B cell (primary cell): ENCODE measurements around the gene ZNF652. TPM values are rescaled to one million over a fixed set of nuclear protein-coding genes. Genes with fewer than 3 reads are reported as not detected.

Experiments used
- ATAC-seq: fragments of 200-7000 bp; cut with Tn5 transposase; one replicate; pipeline ENCODE4 v1.10.0; 2021; ENCODE audit warnings: low read depth, mild to moderate bottlenecking, moderate number of reproducible peaks, moderate library complexity
- CTCF ChIA-PET: fragments of 350-600 bp; sonication (Branson Sonifier 250); formaldehyde crosslinking; loops from one replicate; lab custom pipeline; 2021; ENCODE audit warnings: antibody characterized with exemption, inconsistent platforms; lab: Charles Lee
- POLR2A ChIA-PET: fragments of 350-600 bp; sonication (Branson Sonifier 250); formaldehyde crosslinking; loops from one replicate; lab custom pipeline; 2021; ENCODE audit warnings: antibody characterized with exemption; lab: Charles Lee
- DNase-seq: peaks from one replicate; pipeline ENCODE4 v3.0.0; 2013
- H2AFZ ChIP-seq: 2 replicates; pipeline ENCODE4 v1.6.1; 2012; ENCODE audit warnings: mild to moderate bottlenecking, low read depth, low read length; ENCODE audit not compliant: insufficient read depth, poor library complexity, severe bottlenecking
- H3K27ac ChIP-seq, 2 donors: 1 replicate in 1 of 2; 2 replicates in 1 of 2; pipeline ENCODE4 v1.5.1; 2012 to 2013; ENCODE audit warnings: low read length in 2 of 2, mild to moderate bottlenecking in 2 of 2, moderate library complexity in 1 of 2
- H3K27me3 ChIP-seq, 4 experiments: fragments of 200-600 bp in 1 of 4; sonication (generic) in 1 of 4; replicated peaks in 1 of 4; 1 replicate in 2 of 4; 2 replicates in 2 of 4; pipeline versions ENCODE4 v1.6.1 to v1.7.0; 2013 to 2016; ENCODE audit warnings: low read length in 3 of 4, mild to moderate bottlenecking in 2 of 4, mixed read lengths in 1 of 4, moderate library complexity in 1 of 4; ENCODE audit not compliant: insufficient read depth in 4 of 4, control insufficient read depth in 3 of 4; ENCODE audit errors: control extremely low read depth in 1 of 4
- H3K36me3 ChIP-seq, 2 experiments: replicated peaks in 1 of 2; 1 replicate in 1 of 2; 2 replicates in 1 of 2; pipeline versions ENCODE4 v1.6.1 to v1.7.1; 2013; ENCODE audit warnings: low read length in 1 of 2; ENCODE audit not compliant: insufficient read depth in 2 of 2, control insufficient read depth in 1 of 2; ENCODE audit errors: control extremely low read depth in 1 of 2, extremely low read depth in 1 of 2
- H3K4me1 ChIP-seq, 2 donors: fragments of 200-600 bp in 1 of 2; sonication (generic) in 1 of 2; 1 replicate in 1 of 2; 2 replicates in 1 of 2; pipeline versions ENCODE4 v1.5.1 to v1.6.1; 2013 to 2017; ENCODE audit warnings: low read length in 2 of 2; ENCODE audit not compliant: control insufficient read depth in 2 of 2, insufficient read depth in 2 of 2
- H3K4me2 ChIP-seq: replicated peaks from 2 replicates; pipeline ENCODE3; 2012; ENCODE audit warnings: mild to moderate bottlenecking, low read depth, low read length; ENCODE audit not compliant: poor library complexity, severe bottlenecking
- H3K4me3 ChIP-seq, 5 experiments: fragments of 200-600 bp in 1 of 5; sonication (generic) in 1 of 5; 1 replicate in 3 of 5; 2 replicates in 2 of 5; pipeline versions ENCODE4 v1.5.1 to v1.7.0; 2011 to 2016; ENCODE audit warnings: low read length in 4 of 5, mild to moderate bottlenecking in 4 of 5, low read depth in 2 of 5, control low read depth in 1 of 5, moderate library complexity in 1 of 5; ENCODE audit not compliant: insufficient read depth in 1 of 5; ENCODE audit errors: control extremely low read depth in 1 of 5, extremely low read depth in 1 of 5
- H3K79me2 ChIP-seq: fragments of 200-600 bp; sonication (generic); one replicate; pipeline ENCODE4 v1.6.0; 2016; ENCODE audit warnings: low read length; ENCODE audit not compliant: control insufficient read depth, insufficient read depth
- H3K9ac ChIP-seq: fragments of 200-600 bp; sonication (generic); 2 replicates; pipeline ENCODE4 v1.6.1; 2017; ENCODE audit warnings: mild to moderate bottlenecking, low read length, moderate library complexity
- H3K9me3 ChIP-seq, 3 donors: one replicate each; pipeline versions ENCODE4 v1.6.1 to v1.7.1; 2013; ENCODE audit warnings: low read length in 2 of 3; ENCODE audit not compliant: control insufficient read depth in 2 of 3, insufficient read depth in 1 of 3; ENCODE audit errors: control extremely low read depth in 1 of 3
- H4K20me1 ChIP-seq: 2 replicates; pipeline ENCODE4 v1.6.0; 2012; ENCODE audit warnings: mild to moderate bottlenecking, low read length; ENCODE audit not compliant: insufficient read depth, control insufficient read depth, poor library complexity, severe bottlenecking
- H3K27ac Mint-ChIP-seq: one replicate; pipeline ENCODE4 v1.8.0; 2021; ENCODE audit warnings: mixed read lengths
- H3K27me3 Mint-ChIP-seq: one replicate; pipeline ENCODE4 v1.8.0; 2021; ENCODE audit warnings: mixed read lengths
- H3K4me1 Mint-ChIP-seq: one replicate; pipeline ENCODE4 v1.8.0; 2021; ENCODE audit warnings: mixed read lengths
- H3K4me3 Mint-ChIP-seq: one replicate; pipeline ENCODE4 v1.8.0; 2021; ENCODE audit warnings: mixed read lengths
- H3K9me3 Mint-ChIP-seq: one replicate; pipeline ENCODE4 v1.8.0; 2022; ENCODE audit warnings: mixed read lengths; ENCODE audit not compliant: insufficient read depth
- CTCF ChIP-seq: fragments of 200-600 bp; IDR thresholded peaks from one replicate; pipeline ENCODE4 v1.8.0; 2022; ENCODE audit warnings: antibody characterized with exemption, mild to moderate bottlenecking
- EZH2 ChIP-seq: IDR thresholded peaks from 2 replicates; pipeline ENCODE4 v1.6.1; 2012; ENCODE audit warnings: borderline replicate concordance, low read depth, mild to moderate bottlenecking, moderate library complexity, low read length; ENCODE audit not compliant: insufficient read depth, poor library complexity, severe bottlenecking
- WGBS: methylation state at CpG from one replicate; pipeline ENCODE4 v1.1.5; 2013; ENCODE audit warnings: missing lambda C conversion rate; ENCODE audit not compliant: insufficient coverage; 5-methylcytosine and 5-hydroxymethylcytosine counted together
- intact Hi-C: fragments of 100-400 bp; cut with micrococcal nuclease; formaldehyde crosslinking; loops from one replicate; pipeline ENCODE4 v1.10.0; 2022
- polyA plus RNA-seq: library from polyadenylated mRNA; depleted of rRNA; stranded (reverse); fragments of >200 nt; gene quantifications from 2 replicates; pipeline ENCODE4 v1.2.3, GENCODE V29; 2012
- total RNA-seq, 2 donors: library from RNA; stranded (reverse); fragments of 120-200 nt in 1 of 2; gene quantifications; 1 replicate in 1 of 2; 2 replicates in 1 of 2; pipeline versions ENCODE4 v1.2.3 to v1.2.4, GENCODE V29; 2013 to 2022

ZNF652 gene
- total and polyA plus RNA-seq, 2 donors (not counting 1 experiment from before 2014, with no cell fraction given), result 19.4 to 86.2 TPM

GRCh38 chr17:49361129-49361901 is 735 bp downstream of the ZNF652 start:
- Mint-ChIP-seq H3K4me3 (peak overlapping the region; percentile 99), H3K4me1 (peaks cover 64% of the 10 kb centered on the region), H3K27ac (peak overlapping the region; percentile 98), H3K27me3 (no peaks in the 10 kb centered on the region), H3K9me3 (no peaks in the 10 kb centered on the region)
- WGBS, result under 1% methylated on average over 52 of the region's 52 CpGs
- H4K20me1 ChIP-seq, result peaks cover 21% of the 10 kb centered on the region
- H3K9me3 ChIP-seq, result no peaks in the 10 kb centered on the region
- ChIA-PET POLR2A (interaction anchor here (0.8 to 1.9 kb wide), 5 partner anchors 19 to 54 kb away, joined by 3 to 15 read pairs (median 4); partner anchors contain the start of gene PHB1), CTCF (interaction anchor here (0.5 to 12.2 kb wide), 9 partner anchors 14 to 393 kb away, joined by 3 to 114 read pairs (median 5); no protein-coding TSS in a partner anchor)
- peak overlapping the region; percentile 70 to 76 for H3K27ac ChIP-seq
- peaks cover 58% of the 10 kb centered on the region in 2 donors for H3K4me1 ChIP-seq
- H3K79me2 ChIP-seq, result peaks cover 45% of the 10 kb centered on the region
- H3K9ac ChIP-seq, result peak overlapping the region; percentile 79
- H3K27me3 ChIP-seq, result no peaks in the 10 kb centered on the region
- H3K36me3 ChIP-seq, result no peaks in the 10 kb centered on the region
- peak overlapping the region; percentile 76 for H3K4me2 ChIP-seq
- DNase-seq (peak; percentile 90), ATAC-seq (peak; percentile 68)
- H2AFZ ChIP-seq, result peak overlapping the region; percentile 84
- TF ChIP-seq EZH2 (no peak), CTCF (no peak)
- peak overlapping the region; percentile 79 to 95 (median 89) for H3K4me3 ChIP-seq
- intact Hi-C loops, result loop anchor here (1.0 to 5.0 kb wide), 5 partner anchors 19 to 316 kb away; partner anchors contain the start of gene SPOP

DNA sequence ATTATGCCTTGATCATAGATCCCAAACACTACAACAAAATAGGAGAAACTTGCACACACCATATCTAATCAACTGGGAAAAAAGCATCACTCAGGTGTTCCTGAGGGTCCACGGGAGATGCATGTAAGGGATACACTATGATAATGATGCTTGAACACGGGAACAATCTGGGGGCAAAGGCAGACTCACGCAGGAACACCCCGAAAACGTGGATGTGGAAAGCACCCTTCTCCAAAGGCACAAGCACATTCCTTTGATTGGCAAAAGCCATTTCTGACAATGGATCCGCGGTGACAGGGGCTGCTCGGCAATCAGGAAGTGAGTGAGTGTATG is 1.3 kb downstream of the ZNF652 start:
- intact Hi-C loops, result loop anchor here (1.0 to 5.0 kb wide), 5 partner anchors 18 to 317 kb away; partner anchors contain the start of gene SPOP
- Histone ChIP-seq H4K20me1 (peaks cover 21% of the 10 kb centered on the region), H3K4me3 (peak overlapping the region; percentile 79 to 95 (median 89)), H3K36me3 (no peaks in the 10 kb centered on the region), H3K9ac (peak overlapping the region; percentile 79), H3K27me3 (no peaks in the 10 kb centered on the region), H3K4me2 (peak overlapping the region; percentile 76), H3K9me3 (no peaks in the 10 kb centered on the region), H3K27ac (peak overlapping the region; percentile 70 to 76), H3K4me1 (peaks cover 57 to 60% of the 10 kb centered on the region in 2 donors), H2AFZ (peak overlapping the region; percentile 84), H3K79me2 (peaks cover 50% of the 10 kb centered on the region)
- peak overlapping the region; percentile 99 for H3K4me3 Mint-ChIP-seq
- H3K27me3 Mint-ChIP-seq, result no peaks in the 10 kb centered on the region
- peak overlapping the region; percentile 98 for H3K27ac Mint-ChIP-seq
- ATAC-seq (no peak), DNase-seq (no peak)
- CTCF ChIA-PET, result interaction anchor here (0.6 to 12.2 kb wide), 12 partner anchors 14 to 189 kb away, joined by 3 to 114 read pairs (median 5); no protein-coding TSS in a partner anchor
- no peaks in the 10 kb centered on the region for H3K9me3 Mint-ChIP-seq
- WGBS, result 0% methylated on average over 8 of the region's 8 CpGs
- POLR2A ChIA-PET, result interaction anchor here (0.9 to 1.9 kb wide), 4 partner anchors 19 to 54 kb away, joined by 3 to 15 read pairs (median 8); partner anchors contain the start of gene PHB1
- H3K4me1 Mint-ChIP-seq, result peaks cover 63% of the 10 kb centered on the region
- TF ChIP-seq CTCF (no peak), EZH2 (no peak)
